NCI-H446 (cell line): ENCODE results near the gene WRAP53.
A peak's percentile ranks its signal among the peaks of the same experiment; 100 is the strongest.

Experiments used
- DNase-seq, 2 experiments: peaks; one replicate each; lab custom pipeline; 2025; lab: John Stamatoyannopoulos, UW

WRAP53 gene

GRCh38 chr17:7709031-7709430 is 20.8 kb downstream of the WRAP53 start:
- DNase-seq, result no peak

GRCh38 chr17:7710301-7710700 is 22.0 kb downstream of the WRAP53 start:
- DNase-seq, result no peak

- DNase-seq, result no peak
Measured at GRCh38 chr17:7711051-7711755, 22.9 kb downstream of the WRAP53 start.

- DNase-seq, result peak in 1 of 2 experiments; percentile 16
Measured at GRCh38 chr17:7712111-7712771, 24.0 kb downstream of the WRAP53 start.

- DNase-seq, result no peak
Measured at GRCh38 chr17:7713782-7714181, 25.5 kb downstream of the WRAP53 start.

- DNase-seq, result no peak
Measured at GRCh38 chr17:7714721-7715594, 26.7 kb downstream of the WRAP53 start.

- no peak for DNase-seq
Measured at GRCh38 chr17:7715936-7716886, 27.9 kb downstream of the WRAP53 start.

- peak; percentile 89 to 91 for DNase-seq
Measured at GRCh38 chr17:7716901-7717755, 28.9 kb downstream of the WRAP53 start, which contains the start of gene DNAH2. Gene DNAH2, plus strand, starts transcription at chr17:7717744. Its CDS starts 1,991 bp downstream, at chr17:7719735.

GRCh38 chr17:7717756-7718350 is 29.6 kb downstream of the WRAP53 start:
- DNase-seq, result no peak

GRCh38 chr17:7719661-7720060 is 31.4 kb downstream of the WRAP53 start:
- no peak for DNase-seq

- DNase-seq, result peak; percentile 83 to 89
Measured at GRCh38 chr17:7720125-7720524, 31.8 kb downstream of the WRAP53 start.

GRCh38 chr17:7721612-7722011 is 33.3 kb downstream of the WRAP53 start:
- no peak for DNase-seq

- no peak for DNase-seq
Measured at GRCh38 chr17:7727886-7728285, 39.6 kb downstream of the WRAP53 start.

- no peak for DNase-seq
Measured at GRCh38 chr17:7729816-7730215, 41.5 kb downstream of the WRAP53 start.

- DNase-seq, result no peak
Measured at GRCh38 chr17:7732981-7733539, 44.8 kb downstream of the WRAP53 start.

- no peak for DNase-seq
Measured at GRCh38 chr17:7737601-7738000, 49.3 kb downstream of the WRAP53 start.

GRCh38 chr17:7739746-7740145 is 51.5 kb downstream of the WRAP53 start:
- no peak for DNase-seq

- peak; percentile 55 to 58 for DNase-seq
Measured at GRCh38 chr17:7740481-7741001, 52.3 kb downstream of the WRAP53 start.

GRCh38 chr17:7742729-7743128 is 54.5 kb downstream of the WRAP53 start:
- DNase-seq, result no peak
